Sigmoid colon (tissue), 7 donors: ENCODE data around the gene ZNF92. TPM values are rescaled to one million over a fixed set of nuclear protein-coding genes. Genes with fewer than 3 reads are reported as not detected.
"Not testable (repeated sequence)": the region's sequence is repeated elsewhere in the genome, so short reads cannot be mapped to it uniquely, and the experiment has no call there.

Experiments used
- DNase-seq: peaks from one replicate; pipeline ENCODE4 v3.0.0-alpha.2; 2019
- H3K27ac ChIP-seq, 4 donors: fragments of 200-600 bp; sonication (generic); one replicate each; pipeline ENCODE4 v1.5.1; 2016 to 2019; ENCODE audit warnings: mild to moderate bottlenecking in 1 of 4
- H3K27me3 ChIP-seq, 3 donors: fragments of 200-600 bp; sonication (generic); one replicate each; pipeline ENCODE4 v1.5.1; 2019; ENCODE audit warnings: mild to moderate bottlenecking in 1 of 3
- H3K36me3 ChIP-seq, 4 donors: fragments of 200-600 bp; sonication (generic); one replicate each; pipeline ENCODE4 v1.5.1; 2016 to 2019
- H3K4me1 ChIP-seq, 4 donors: fragments of 200-600 bp; sonication (generic); one replicate each; pipeline ENCODE4 v1.5.1; 2017 to 2019
- H3K4me3 ChIP-seq, 4 donors: fragments of 200-600 bp; sonication (generic); one replicate each; pipeline ENCODE4 v1.5.1; 2017 to 2019; ENCODE audit warnings: mild to moderate bottlenecking in 2 of 4, moderate library complexity in 1 of 4
- H3K9me3 ChIP-seq, 4 donors: fragments of 200-600 bp in 3 of 4; sonication (generic) in 3 of 4; one replicate each; pipeline versions ENCODE4 v1.5.1 to v1.6.1; 2013 to 2019
- EP300 ChIP-seq, 4 donors: sonication (generic); formaldehyde crosslinking; IDR thresholded peaks; one replicate each; pipeline ENCODE4 v1.6.1; 2017; ENCODE audit warnings: antibody characterized with exemption in 4 of 4
- POLR2A ChIP-seq, 2 donors: fragments of 450-650 bp; IDR thresholded peaks; one replicate each; pipeline ENCODE4 v1.6.1; 2016; ENCODE audit warnings: antibody characterized with exemption in 2 of 2, mild to moderate bottlenecking in 2 of 2, moderate library complexity in 2 of 2
- POLR2AphosphoS5 ChIP-seq, 4 donors: sonication (generic); formaldehyde crosslinking; IDR thresholded peaks; one replicate each; pipeline ENCODE4 v1.6.1; 2017; ENCODE audit warnings: antibody characterized with exemption in 4 of 4
- WGBS, 2 donors: extraction: QIAGEN DNeasy Blood & Tissue Kit; methylation state at CpG; one replicate each; pipeline ENCODE4 v1.1.7; 2013; 5-methylcytosine and 5-hydroxymethylcytosine counted together
- intact Hi-C: fragments of 100-400 bp; cut with DNase I; formaldehyde crosslinking; loops from one replicate; pipeline ENCODE4 v1.15.1; 2023
- polyA plus RNA-seq, 3 donors: library from polyadenylated mRNA; stranded (reverse); fragments of 200-250 nt; gene quantifications; one replicate each; pipeline ENCODE4 v1.2.3, GENCODE V29; 2013
- total RNA-seq, 4 donors: library from RNA; depleted of rRNA; stranded (reverse); fragments of >200 nt; gene quantifications; one replicate each; pipeline ENCODE4 v1.1.0, GENCODE V29; 2016
- TF ChIP-seq, protein P1 (sequence below), 4 experiments: fragments of 450-650 bp in 3 of 4; fragments of 200-600 bp in 1 of 4; IDR thresholded peaks; one replicate each; pipeline ENCODE4 v1.5.1; 2016 to 2019; ENCODE audit warnings: antibody characterized with exemption in 4 of 4, mild to moderate bottlenecking in 3 of 4, moderate library complexity in 2 of 4
- donor health status: healthy with polysubstance abuse.
- donor health status: Bipolar disorder and iron deficiency.
- donor health status: healthy.

Gene ZNF92
- total and polyA plus RNA-seq, 7 donors: 2.4 to 5.9 (median 4.9) TPM

DNA sequence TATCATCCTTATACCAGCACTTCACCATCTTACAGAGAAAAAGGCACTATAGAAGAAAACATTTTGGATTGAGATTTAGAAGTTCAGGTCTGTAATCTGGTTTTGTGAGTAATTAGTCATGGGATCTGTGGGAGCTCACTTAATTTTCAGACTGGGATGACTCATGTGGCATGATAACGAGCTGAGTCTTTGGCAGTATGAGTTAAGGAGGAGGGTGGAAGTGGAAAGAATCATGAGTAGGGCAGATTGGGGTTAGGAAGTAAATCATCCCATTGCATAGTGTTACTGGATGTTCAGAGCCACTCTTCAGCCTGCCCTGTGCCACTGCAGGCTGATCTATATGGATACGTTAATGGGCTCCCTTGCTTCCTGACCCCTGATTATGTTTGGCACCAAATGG lies 64.9 kb downstream of the ZNF92 start:
- Histone ChIP-seq H3K4me3 (no peak overlapping the region), H3K27ac (no peak overlapping the region), H3K9me3 (no peaks in the 10 kb centered on the region), H3K27me3 (no peaks in the 10 kb centered on the region), H3K36me3 (no peaks in the 10 kb centered on the region), H3K4me1 (peaks cover 0 to 5% (median 0%) of the 10 kb centered on the region in 4 donors)
- 52 to 72% methylated on average over 2 of the region's 2 CpGs for WGBS, 2 donors
- TF ChIP-seq, protein P1, sequence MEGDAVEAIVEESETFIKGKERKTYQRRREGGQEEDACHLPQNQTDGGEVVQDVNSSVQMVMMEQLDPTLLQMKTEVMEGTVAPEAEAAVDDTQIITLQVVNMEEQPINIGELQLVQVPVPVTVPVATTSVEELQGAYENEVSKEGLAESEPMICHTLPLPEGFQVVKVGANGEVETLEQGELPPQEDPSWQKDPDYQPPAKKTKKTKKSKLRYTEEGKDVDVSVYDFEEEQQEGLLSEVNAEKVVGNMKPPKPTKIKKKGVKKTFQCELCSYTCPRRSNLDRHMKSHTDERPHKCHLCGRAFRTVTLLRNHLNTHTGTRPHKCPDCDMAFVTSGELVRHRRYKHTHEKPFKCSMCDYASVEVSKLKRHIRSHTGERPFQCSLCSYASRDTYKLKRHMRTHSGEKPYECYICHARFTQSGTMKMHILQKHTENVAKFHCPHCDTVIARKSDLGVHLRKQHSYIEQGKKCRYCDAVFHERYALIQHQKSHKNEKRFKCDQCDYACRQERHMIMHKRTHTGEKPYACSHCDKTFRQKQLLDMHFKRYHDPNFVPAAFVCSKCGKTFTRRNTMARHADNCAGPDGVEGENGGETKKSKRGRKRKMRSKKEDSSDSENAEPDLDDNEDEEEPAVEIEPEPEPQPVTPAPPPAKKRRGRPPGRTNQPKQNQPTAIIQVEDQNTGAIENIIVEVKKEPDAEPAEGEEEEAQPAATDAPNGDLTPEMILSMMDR (IDR thresholded peaks at IDR 0.05): no peak
- TF ChIP-seq POLR2AphosphoS5 (IDR thresholded peaks at IDR 0.05) (no peak), EP300 (IDR thresholded peaks at IDR 0.05) (no peak), POLR2A (IDR thresholded peaks at IDR 0.05) (no peak)
- no peak for DNase-seq
- intact Hi-C loops: no loop called here

DNA sequence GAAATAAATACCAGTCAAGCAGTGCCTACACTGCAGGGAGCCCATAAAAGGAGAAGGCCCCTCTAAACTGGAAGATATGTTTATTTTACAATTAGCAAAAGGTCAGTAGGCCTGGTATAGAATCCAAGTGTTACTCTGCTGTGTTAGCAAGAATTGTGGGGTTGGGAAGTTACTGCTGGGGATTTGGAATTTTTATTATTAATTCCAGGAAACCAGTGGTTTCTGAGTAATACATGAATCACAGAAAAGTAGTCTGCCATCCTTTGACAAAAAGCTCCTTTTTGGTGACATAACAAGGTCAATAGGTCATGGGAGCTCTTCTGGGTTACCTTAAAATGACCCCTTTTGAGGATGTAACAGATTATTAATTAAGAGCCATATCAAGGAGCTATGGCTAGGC lies 67.4 kb downstream of the ZNF92 start:
- intact Hi-C loops: no loop called here
- Histone ChIP-seq H3K27ac (no peak overlapping the region), H3K4me1 (peaks cover 0 to 5% (median 0%) of the 10 kb centered on the region in 4 donors), H3K4me3 (no peak overlapping the region), H3K9me3 (no peaks in the 10 kb centered on the region), H3K36me3 (no peaks in the 10 kb centered on the region), H3K27me3 (no peaks in the 10 kb centered on the region)
- TF ChIP-seq, protein P1 (IDR thresholded peaks at IDR 0.05): no peak
- TF ChIP-seq POLR2A (IDR thresholded peaks at IDR 0.05) (no peak), EP300 (IDR thresholded peaks at IDR 0.05) (no peak), POLR2AphosphoS5 (IDR thresholded peaks at IDR 0.05) (no peak)
- no peak for DNase-seq

DNA sequence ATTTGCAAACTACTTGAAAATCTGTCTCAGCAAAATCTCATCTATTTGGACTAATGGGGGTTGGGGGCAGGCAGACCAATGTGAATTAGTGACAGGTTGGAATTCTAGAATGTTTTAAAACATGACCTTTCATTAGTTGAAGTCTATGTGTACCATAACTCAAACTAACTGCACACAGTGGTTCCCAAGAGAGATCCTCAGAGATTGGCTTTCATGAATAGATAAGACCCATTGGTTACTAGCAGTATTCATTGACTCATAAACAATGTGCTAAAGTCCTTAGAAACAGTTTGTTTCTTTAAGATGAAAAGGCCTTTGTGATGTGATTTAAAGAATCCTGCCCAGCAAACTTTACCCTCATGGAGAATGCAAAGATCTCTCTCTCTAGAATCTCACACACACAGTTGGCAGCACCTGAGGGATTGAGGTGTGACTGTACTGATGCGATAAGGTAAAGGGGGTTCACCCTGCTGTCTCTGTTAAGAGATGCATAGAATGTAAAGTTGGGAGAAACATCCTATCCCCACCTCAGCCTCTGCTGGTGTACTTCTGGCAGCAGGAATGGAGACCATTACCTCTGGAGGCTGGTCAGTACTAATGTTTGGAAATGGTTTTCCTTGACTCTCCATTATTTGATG lies 70.7 kb downstream of the ZNF92 start:
- no peak for DNase-seq
- Histone ChIP-seq H3K4me3 (no peak overlapping the region), H3K36me3 (no peaks in the 10 kb centered on the region), H3K4me1 (peaks cover 0 to 8% (median 0%) of the 10 kb centered on the region in 4 donors), H3K27me3 (no peaks in the 10 kb centered on the region), H3K9me3 (no peaks in the 10 kb centered on the region), H3K27ac (no peak overlapping the region)
- TF ChIP-seq POLR2AphosphoS5 (IDR thresholded peaks at IDR 0.05): no peak
- no peak for TF ChIP-seq EP300 (IDR thresholded peaks at IDR 0.05)
- no peak for TF ChIP-seq POLR2A (IDR thresholded peaks at IDR 0.05)
- TF ChIP-seq, protein P1 (IDR thresholded peaks at IDR 0.05): no peak
- intact Hi-C loops: no loop called here
- WGBS, 2 donors: 50 to 94% methylated on average over 1 of the region's 1 CpG

DNA sequence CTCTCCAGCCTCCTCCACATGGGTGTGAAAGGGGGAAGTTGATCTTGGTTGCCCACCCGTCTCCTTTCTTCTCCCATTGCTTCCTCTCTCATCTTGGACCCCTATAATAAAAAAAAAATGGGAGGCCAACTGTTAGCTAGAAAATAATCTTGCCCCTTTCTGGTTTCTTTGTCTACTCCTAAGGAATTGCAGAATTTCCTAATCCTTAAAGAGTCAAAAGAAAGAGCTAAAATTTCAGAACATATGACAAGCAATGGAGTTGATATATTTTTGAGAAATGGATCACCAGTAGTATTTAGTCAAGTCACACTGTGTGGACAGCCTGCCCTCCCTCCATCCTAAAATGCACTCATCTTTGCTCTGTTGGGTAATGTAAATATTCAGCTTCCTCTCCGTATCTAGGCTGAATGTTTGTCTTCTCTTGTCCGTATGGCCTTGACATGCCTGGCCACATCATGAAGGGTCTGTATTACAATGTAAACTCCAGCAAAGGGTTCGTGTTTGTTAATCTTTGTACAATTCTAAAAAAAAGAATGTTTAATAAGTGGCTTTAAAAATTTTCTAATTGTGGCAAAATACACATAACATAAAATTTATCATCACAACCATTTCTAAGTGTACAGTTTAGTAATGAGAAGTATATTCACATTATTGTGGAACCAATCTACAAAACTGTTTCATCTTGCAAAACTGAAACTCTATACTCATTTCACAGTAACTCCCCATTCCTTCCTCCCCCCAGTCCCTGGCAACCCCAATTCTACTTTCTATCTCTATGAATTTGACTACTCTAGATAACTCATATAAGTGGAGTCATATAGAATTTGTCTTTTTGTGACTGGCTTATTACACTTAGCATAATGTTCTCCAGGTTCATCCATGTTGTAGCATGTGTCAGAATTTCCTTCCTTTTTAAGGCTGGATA lies 71.5 kb downstream of the ZNF92 start:
- Histone ChIP-seq H3K27me3 (no peaks in the 10 kb centered on the region), H3K27ac (no peak overlapping the region), H3K4me3 (no peak overlapping the region), H3K4me1 (peaks cover 0 to 11% (median 0%) of the 10 kb centered on the region in 4 donors), H3K9me3 (no peaks in the 10 kb centered on the region), H3K36me3 (no peaks in the 10 kb centered on the region)
- 36 to 63% methylated on average over 4 of the region's 4 CpGs for WGBS, 2 donors
- intact Hi-C loops: no loop called here
- TF ChIP-seq EP300 (IDR thresholded peaks at IDR 0.05): no peak
- no peak for TF ChIP-seq POLR2AphosphoS5 (IDR thresholded peaks at IDR 0.05)
- TF ChIP-seq POLR2A (IDR thresholded peaks at IDR 0.05): no peak
- TF ChIP-seq, protein P1 (IDR thresholded peaks at IDR 0.05): no peak
- DNase-seq: no peak

DNA sequence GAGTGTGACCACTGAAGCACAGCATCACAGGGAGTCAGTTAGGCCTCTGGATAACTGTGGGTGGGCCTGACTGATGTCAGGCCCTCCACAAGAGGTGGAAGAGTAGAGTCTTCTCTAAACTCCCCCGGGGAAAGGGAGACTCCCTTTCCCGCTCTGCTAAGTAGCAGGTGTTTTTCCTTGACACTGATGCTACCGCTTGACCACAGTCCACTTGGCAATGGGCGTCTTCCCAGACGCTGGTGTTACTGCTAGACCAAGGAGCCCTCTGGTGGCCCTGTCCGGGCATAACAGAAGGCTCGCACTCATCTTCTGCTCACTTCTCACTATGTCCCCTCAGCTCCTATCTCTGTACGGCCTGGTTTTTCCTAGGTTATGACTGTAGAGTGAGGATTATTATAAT lies 73.4 kb downstream of the ZNF92 start:
- H3K4me1 ChIP-seq: peaks cover 0 to 11% (median 0%) of the 10 kb centered on the region in 4 donors
- intact Hi-C loops: loop anchor here (1.0 kb wide), 1 partner anchor 13 kb away; no protein-coding TSS in a partner anchor
- H3K4me3 ChIP-seq, H3K36me3 ChIP-seq, H3K9me3 ChIP-seq, H3K27me3 ChIP-seq, H3K27ac ChIP-seq, DNase-seq: not testable (repeated sequence)
- WGBS, 2 donors: 80 to 84% methylated on average over 8 of the region's 8 CpGs
